Left ventricle myocardium inferior (tissue), 1 donor: ENCODE data around the gene CDK5R1. TPM values are rescaled to one million over a fixed set of nuclear protein-coding genes. Genes with fewer than 3 reads are reported as not detected.
"Not testable (repeated sequence)": the region's sequence is repeated elsewhere in the genome, so short reads cannot be mapped to it uniquely, and the experiment has no call there.

Experiments used
- DNase-seq: peaks from one replicate; pipeline ENCODE4 v3.0.0-alpha.2; 2020
- H3K27ac ChIP-seq: fragments of 200-600 bp; replicated peaks from 2 replicates; pipeline ENCODE4 v1.8.0; 2021
- H3K27me3 ChIP-seq: fragments of 200-600 bp; 2 replicates; pipeline ENCODE4 v1.8.0; 2021; ENCODE audit warnings: low read depth
- H3K36me3 ChIP-seq: fragments of 200-600 bp; 2 replicates; pipeline ENCODE4 v1.8.0; 2021
- H3K4me1 ChIP-seq: fragments of 200-600 bp; 2 replicates; pipeline ENCODE4 v1.8.0; 2021
- H3K4me3 ChIP-seq: fragments of 200-600 bp; 2 replicates; pipeline ENCODE4 v1.8.0; 2021; ENCODE audit warnings: mild to moderate bottlenecking, moderate library complexity
- H3K9me3 ChIP-seq: fragments of 200-600 bp; replicated peaks from 2 replicates; pipeline ENCODE4 v1.8.0; 2021
- intact Hi-C: fragments of 100-400 bp; cut with micrococcal nuclease; formaldehyde crosslinking; loops from one replicate; pipeline ENCODE4 v1.11.0; 2022
- total RNA-seq: library from RNA; stranded (reverse); fragmentation: NEBNext Ultra II Directional; extraction: Animal tissue kit (Norgen Biotek cat#: 25700); gene quantifications from one replicate; pipeline ENCODE4 v1.2.1, GENCODE V29; 2021
- TF ChIP-seq, protein P1 (sequence below): fragments of 200-600 bp; IDR thresholded peaks from 2 replicates; pipeline ENCODE4 v1.8.0; 2021; ENCODE audit warnings: antibody characterized with exemption, mild to moderate bottlenecking, borderline replicate concordance
- donor health status: DM: no; HTN: yes; CAD: no; lungs with severe emphysema.

CDK5R1 gene
- total RNA-seq, 1 donor from 2014 or later: 1.5 TPM

- H3K27me3 ChIP-seq: no peaks in the 10 kb centered on the region
- H3K4me1 ChIP-seq: peaks cover 52% of the 10 kb centered on the region
- intact Hi-C loops: no loop called here
- H3K36me3 ChIP-seq: peaks cover 33% of the 10 kb centered on the region
- no peaks in the 10 kb centered on the region for H3K9me3 ChIP-seq
- H3K4me3 ChIP-seq: peak overlapping the region; percentile 99
- TF ChIP-seq, protein P1, sequence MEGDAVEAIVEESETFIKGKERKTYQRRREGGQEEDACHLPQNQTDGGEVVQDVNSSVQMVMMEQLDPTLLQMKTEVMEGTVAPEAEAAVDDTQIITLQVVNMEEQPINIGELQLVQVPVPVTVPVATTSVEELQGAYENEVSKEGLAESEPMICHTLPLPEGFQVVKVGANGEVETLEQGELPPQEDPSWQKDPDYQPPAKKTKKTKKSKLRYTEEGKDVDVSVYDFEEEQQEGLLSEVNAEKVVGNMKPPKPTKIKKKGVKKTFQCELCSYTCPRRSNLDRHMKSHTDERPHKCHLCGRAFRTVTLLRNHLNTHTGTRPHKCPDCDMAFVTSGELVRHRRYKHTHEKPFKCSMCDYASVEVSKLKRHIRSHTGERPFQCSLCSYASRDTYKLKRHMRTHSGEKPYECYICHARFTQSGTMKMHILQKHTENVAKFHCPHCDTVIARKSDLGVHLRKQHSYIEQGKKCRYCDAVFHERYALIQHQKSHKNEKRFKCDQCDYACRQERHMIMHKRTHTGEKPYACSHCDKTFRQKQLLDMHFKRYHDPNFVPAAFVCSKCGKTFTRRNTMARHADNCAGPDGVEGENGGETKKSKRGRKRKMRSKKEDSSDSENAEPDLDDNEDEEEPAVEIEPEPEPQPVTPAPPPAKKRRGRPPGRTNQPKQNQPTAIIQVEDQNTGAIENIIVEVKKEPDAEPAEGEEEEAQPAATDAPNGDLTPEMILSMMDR: no peak
- no peak for DNase-seq
- H3K27ac ChIP-seq: peak overlapping the region; percentile 86
Measured at GRCh38 chr17:32445074-32445415, 41.7 kb upstream of the CDK5R1 start.

DNA sequence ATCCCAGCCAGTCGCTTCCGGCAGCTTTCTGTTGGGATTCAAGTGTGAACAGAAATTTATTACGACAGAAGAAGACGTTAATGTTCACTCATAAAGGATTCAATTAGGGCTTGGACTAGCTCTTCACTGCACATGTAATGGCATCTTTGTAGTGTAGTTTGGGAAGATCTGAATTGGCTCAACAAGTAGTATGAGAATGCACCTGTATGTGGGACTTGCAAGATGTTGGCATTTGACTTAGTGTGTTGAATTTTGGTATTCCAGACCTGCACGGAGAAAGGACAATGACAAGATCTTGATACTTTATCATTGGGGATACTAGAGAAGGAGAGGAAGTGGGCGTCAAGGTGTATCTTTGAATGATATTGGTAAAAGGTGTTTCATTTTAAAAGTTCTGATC, 41.3 kb upstream of the CDK5R1 start:
- H3K4me1 ChIP-seq: peaks cover 55% of the 10 kb centered on the region
- H3K27me3 ChIP-seq: no peaks in the 10 kb centered on the region
- TF ChIP-seq, protein P1: no peak
- DNase-seq: no peak
- intact Hi-C loops: no loop called here
- peak overlapping the region; percentile 86 for H3K27ac ChIP-seq
- no peaks in the 10 kb centered on the region for H3K9me3 ChIP-seq
- H3K4me3 ChIP-seq: peak overlapping the region; percentile 99
- peaks cover 38% of the 10 kb centered on the region for H3K36me3 ChIP-seq

DNA sequence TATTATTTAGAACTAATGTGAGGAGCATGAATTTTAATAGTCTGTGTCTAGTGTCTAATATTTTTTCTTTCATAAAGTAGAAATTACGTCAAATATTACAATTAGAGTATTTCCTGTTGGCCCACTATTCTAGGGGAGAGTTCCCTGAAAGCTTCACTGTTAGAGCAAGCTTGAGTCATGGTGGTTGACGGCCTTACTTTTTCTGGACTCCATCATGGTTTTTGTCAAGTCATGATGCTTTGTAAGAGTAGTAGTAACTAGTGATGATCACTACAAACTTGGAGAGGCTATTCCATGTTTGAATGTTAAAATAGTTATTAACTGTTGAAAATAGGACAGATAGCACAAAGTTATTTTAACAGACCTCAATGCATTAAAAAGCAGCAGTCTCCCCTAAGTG, 40.8 kb upstream of the CDK5R1 start:
- Histone ChIP-seq H3K4me3 (peak overlapping the region; percentile 99), H3K9me3 (no peaks in the 10 kb centered on the region), H3K36me3 (peaks cover 43% of the 10 kb centered on the region), H3K27me3 (no peaks in the 10 kb centered on the region), H3K27ac (no peak overlapping the region), H3K4me1 (peaks cover 59% of the 10 kb centered on the region)
- no peak for DNase-seq
- TF ChIP-seq, protein P1: no peak
- intact Hi-C loops: no loop called here

DNA sequence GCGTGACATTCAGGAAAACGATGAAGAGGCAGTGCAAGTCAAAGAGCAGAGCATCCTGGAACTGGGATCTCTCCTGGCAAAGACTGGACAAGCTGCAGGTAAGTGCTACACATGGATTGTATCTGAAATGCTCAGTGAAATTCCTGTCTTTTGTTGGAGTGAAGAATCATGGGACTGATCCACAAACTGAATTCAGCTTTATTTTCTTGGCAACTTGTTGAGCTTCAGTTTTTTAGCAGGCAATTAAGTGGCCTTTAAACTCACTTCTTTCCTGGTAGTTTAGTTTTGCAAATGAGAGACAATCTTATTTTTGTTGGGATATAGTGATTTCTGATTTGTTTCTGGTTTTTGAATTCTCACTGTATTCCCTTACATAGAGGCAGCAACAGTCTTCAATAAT, 39.8 kb upstream of the CDK5R1 start:
- intact Hi-C loops: no loop called here
- peaks cover 52% of the 10 kb centered on the region for H3K36me3 ChIP-seq
- DNase-seq: no peak
- peaks cover 62% of the 10 kb centered on the region for H3K4me1 ChIP-seq
- TF ChIP-seq, protein P1: no peak
- no peaks in the 10 kb centered on the region for H3K27me3 ChIP-seq
- no peak overlapping the region for H3K27ac ChIP-seq
- H3K4me3 ChIP-seq: no peak overlapping the region
- H3K9me3 ChIP-seq: no peaks in the 10 kb centered on the region

- DNase-seq: no peak
- TF ChIP-seq, protein P1: no peak
- intact Hi-C loops: no loop called here
Measured at GRCh38 chr17:32449963-32450362, 36.8 kb upstream of the CDK5R1 start.

GRCh38 chr17:32450379-32450778, 36.4 kb upstream of the CDK5R1 start:
- intact Hi-C loops, DNase-seq: not testable (repeated sequence)

More at GRCh38 chr17:32449963-32450362, 36.8 kb upstream of the CDK5R1 start:
- Histone ChIP-seq H3K4me3 (no peak overlapping the region), H3K4me1 (peaks cover 57% of the 10 kb centered on the region), H3K9me3 (no peaks in the 10 kb centered on the region), H3K36me3 (peaks cover 81% of the 10 kb centered on the region), H3K27me3 (no peaks in the 10 kb centered on the region), H3K27ac (no peak overlapping the region)

More at GRCh38 chr17:32450379-32450778, 36.4 kb upstream of the CDK5R1 start:
- peaks cover 53% of the 10 kb centered on the region for H3K4me1 ChIP-seq
- peaks cover 85% of the 10 kb centered on the region for H3K36me3 ChIP-seq
- not testable (repeated sequence) for H3K27me3 ChIP-seq, H3K9me3 ChIP-seq, H3K4me3 ChIP-seq, H3K27ac ChIP-seq
